ENCODE measurements around the gene DENND11.
A peak's percentile ranks its signal among the peaks of the same experiment; 100 is the strongest.

Gene DENND11

GRCh38 chr7:141702047-141702567, at the start of gene DENND11:
DENND11 (minus strand) TSS chr7:141702166; CDS start chr7:141702153, 13 bp downstream.
- in situ Hi-C loops (cut with HindIII; ENCODE audit: low pct_unique_long_range_greater_than_20kb, low sequenced_read_pairs) = no loop called here
- TF ChIP-seq JUND (IDR thresholded peaks at IDR 0.05; ENCODE audit: low read depth) = no peak
- peak; percentile 23 to 42 for DNase-seq (ENCODE audit: low read depth in 1 of 2, low spot score in 1 of 2)

- in situ Hi-C loops (cut with HindIII; ENCODE audit: low pct_unique_long_range_greater_than_20kb, low sequenced_read_pairs) = no loop called here
- no peak for DNase-seq (ENCODE audit: low read depth in 1 of 2, low spot score in 1 of 2)
- TF ChIP-seq JUND (IDR thresholded peaks at IDR 0.05; ENCODE audit: low read depth) = no peak
These were observed 46.4 kb upstream of the DENND11 start for GRCh38 chr7:141748396-141748795.

- TF ChIP-seq JUND (IDR thresholded peaks at IDR 0.05; ENCODE audit: low read depth) = no peak
- no peak for DNase-seq (ENCODE audit: low read depth in 1 of 2, low spot score in 1 of 2)
- in situ Hi-C loops (cut with HindIII; ENCODE audit: low pct_unique_long_range_greater_than_20kb, low sequenced_read_pairs) = no loop called here
These were observed 42.2 kb upstream of the DENND11 start for GRCh38 chr7:141744131-141744530.

GRCh38 chr7:141742229-141742628, 40.3 kb upstream of the DENND11 start:
- in situ Hi-C loops (cut with HindIII; ENCODE audit: low pct_unique_long_range_greater_than_20kb, low sequenced_read_pairs) = no loop called here

GRCh38 chr7:141739250-141739649, 37.3 kb upstream of the DENND11 start:
- in situ Hi-C loops (cut with HindIII; ENCODE audit: low pct_unique_long_range_greater_than_20kb, low sequenced_read_pairs) = no loop called here
- DNase-seq (ENCODE audit: low read depth in 1 of 2, low spot score in 1 of 2) = no peak
- no peak for TF ChIP-seq JUND (IDR thresholded peaks at IDR 0.05; ENCODE audit: low read depth)

More at GRCh38 chr7:141742229-141742628, 40.3 kb upstream of the DENND11 start:
- no peak for DNase-seq (ENCODE audit: low read depth in 1 of 2, low spot score in 1 of 2)
- TF ChIP-seq JUND (IDR thresholded peaks at IDR 0.05; ENCODE audit: low read depth) = no peak

- DNase-seq (ENCODE audit: low read depth in 1 of 2, low spot score in 1 of 2) = no peak
- in situ Hi-C loops (cut with HindIII; ENCODE audit: low pct_unique_long_range_greater_than_20kb, low sequenced_read_pairs) = no loop called here
- TF ChIP-seq JUND (IDR thresholded peaks at IDR 0.05; ENCODE audit: low read depth) = no peak
These were observed 36.6 kb upstream of the DENND11 start for GRCh38 chr7:141738592-141739013.

- TF ChIP-seq JUND (IDR thresholded peaks at IDR 0.05; ENCODE audit: low read depth) = no peak
- peak; percentile 51 to 96 for DNase-seq (ENCODE audit: low read depth in 1 of 2, low spot score in 1 of 2)
- in situ Hi-C loops (cut with HindIII; ENCODE audit: low pct_unique_long_range_greater_than_20kb, low sequenced_read_pairs) = no loop called here
These were observed 36.0 kb upstream of the DENND11 start, which contains the start of gene SSBP1 for GRCh38 chr7:141737836-141738591. SSBP1 (plus strand) TSS chr7:141738358; CDS start chr7:141739167, 809 bp downstream.

GRCh38 chr7:141737118-141737835, 35.3 kb upstream of the DENND11 start:
- peak in 1 of 2 experiments; percentile 33 for DNase-seq (ENCODE audit: low read depth in 1 of 2, low spot score in 1 of 2)
- TF ChIP-seq JUND (IDR thresholded peaks at IDR 0.05; ENCODE audit: low read depth) = no peak
- in situ Hi-C loops (cut with HindIII; ENCODE audit: low pct_unique_long_range_greater_than_20kb, low sequenced_read_pairs) = no loop called here

- DNase-seq (ENCODE audit: low read depth in 1 of 2, low spot score in 1 of 2) = no peak
- in situ Hi-C loops (cut with HindIII; ENCODE audit: low pct_unique_long_range_greater_than_20kb, low sequenced_read_pairs) = no loop called here
- TF ChIP-seq JUND (IDR thresholded peaks at IDR 0.05; ENCODE audit: low read depth) = no peak
These were observed 29.6 kb upstream of the DENND11 start for GRCh38 chr7:141731476-141732149.

GRCh38 chr7:141729020-141729419, 27.1 kb upstream of the DENND11 start:
- in situ Hi-C loops (cut with HindIII; ENCODE audit: low pct_unique_long_range_greater_than_20kb, low sequenced_read_pairs) = no loop called here
- no peak for DNase-seq (ENCODE audit: low read depth in 1 of 2, low spot score in 1 of 2)
- TF ChIP-seq JUND (IDR thresholded peaks at IDR 0.05; ENCODE audit: low read depth) = no peak

GRCh38 chr7:141722529-141722928, 20.6 kb upstream of the DENND11 start:
- in situ Hi-C loops (cut with HindIII; ENCODE audit: low pct_unique_long_range_greater_than_20kb, low sequenced_read_pairs) = no loop called here
- DNase-seq (ENCODE audit: low read depth in 1 of 2, low spot score in 1 of 2) = no peak
- no peak for TF ChIP-seq JUND (IDR thresholded peaks at IDR 0.05; ENCODE audit: low read depth)

GRCh38 chr7:141717450-141717849, 15.5 kb upstream of the DENND11 start:
- no peak for TF ChIP-seq JUND (IDR thresholded peaks at IDR 0.05; ENCODE audit: low read depth)
- in situ Hi-C loops (cut with HindIII; ENCODE audit: low pct_unique_long_range_greater_than_20kb, low sequenced_read_pairs) = no loop called here
- no peak for DNase-seq (ENCODE audit: low read depth in 1 of 2, low spot score in 1 of 2)

All from T47D (cell line).